Right atrium auricular region (tissue), 2 donors: Measurements from ENCODE around the gene CITED4. TPM values are rescaled to one million over a fixed set of nuclear protein-coding genes. Genes with fewer than 3 reads are reported as not detected.

Experiments
- DNase-seq: peaks from one replicate; pipeline ENCODE4 v3.0.0-alpha.2; 2019; ENCODE audit warnings: low spot score
- H3K27ac ChIP-seq, 2 donors: fragments of 200-600 bp; sonication (generic); 1 replicate in 1 of 2; 2 replicates in 1 of 2; pipeline ENCODE4 v1.5.1; 2016 to 2019
- H3K27me3 ChIP-seq, 2 donors: fragments of 200-600 bp; sonication (generic); one replicate each; pipeline versions ENCODE4 v1.5.1 to v1.6.0; 2017 to 2019
- H3K36me3 ChIP-seq: fragments of 200-600 bp; sonication (generic); one replicate; pipeline ENCODE4 v1.5.1; 2016
- H3K4me1 ChIP-seq, 2 donors: fragments of 200-600 bp; sonication (generic); one replicate each; pipeline versions ENCODE4 v1.5.1 to v1.6.0; 2017 to 2019
- H3K4me3 ChIP-seq, 2 donors: fragments of 200-600 bp; sonication (generic); 1 replicate in 1 of 2; 2 replicates in 1 of 2; pipeline ENCODE4 v1.5.1; 2017 to 2019; ENCODE audit warnings: mild to moderate bottlenecking in 1 of 2, moderate library complexity in 1 of 2
- H3K9me3 ChIP-seq, 2 donors: fragments of 200-600 bp; sonication (generic); one replicate each; pipeline ENCODE4 v1.5.1; 2019
- CTCF ChIP-seq, 2 donors: fragments of 200-600 bp; sonication (generic); IDR thresholded peaks; one replicate each; pipeline ENCODE4 v1.5.1; 2019; ENCODE audit warnings: antibody characterized with exemption in 2 of 2
- total RNA-seq, 2 donors: library from RNA; depleted of rRNA; stranded (reverse); fragments of >200 nt; gene quantifications; one replicate each; pipeline ENCODE4 v1.1.0, GENCODE V29; 2016

CITED4 gene
- total RNA-seq, 2 donors from 2014 or later: 18.8 to 32.7 TPM

- Histone ChIP-seq H3K4me3 (no peak overlapping the region), H3K36me3 (no peaks in the 10 kb centered on the region), H3K4me1 (peaks cover 0 to 9% of the 10 kb centered on the region in 2 donors), H3K27ac (no peak overlapping the region), H3K9me3 (peaks cover 0 to 10% of the 10 kb centered on the region in 2 donors), H3K27me3 (no peaks in the 10 kb centered on the region)
- no peak for DNase-seq
- no peak for TF ChIP-seq CTCF (IDR thresholded peaks at IDR 0.05)
These were observed 6.0 kb upstream of the CITED4 start for GRCh38 chr1:40868051-40868723.

GRCh38 chr1:40861224-40862003, 749 bp downstream of the CITED4 start:
- Histone ChIP-seq H3K27ac (peak overlapping the region; percentile 85 to 91), H3K4me3 (peak overlapping the region; percentile 58 to 81), H3K27me3 (no peaks in the 10 kb centered on the region), H3K36me3 (no peaks in the 10 kb centered on the region), H3K4me1 (peaks cover 0 to 41% of the 10 kb centered on the region in 2 donors), H3K9me3 (no peaks in the 10 kb centered on the region)
- no peak for TF ChIP-seq CTCF (IDR thresholded peaks at IDR 0.05)
- no peak for DNase-seq

DNA sequence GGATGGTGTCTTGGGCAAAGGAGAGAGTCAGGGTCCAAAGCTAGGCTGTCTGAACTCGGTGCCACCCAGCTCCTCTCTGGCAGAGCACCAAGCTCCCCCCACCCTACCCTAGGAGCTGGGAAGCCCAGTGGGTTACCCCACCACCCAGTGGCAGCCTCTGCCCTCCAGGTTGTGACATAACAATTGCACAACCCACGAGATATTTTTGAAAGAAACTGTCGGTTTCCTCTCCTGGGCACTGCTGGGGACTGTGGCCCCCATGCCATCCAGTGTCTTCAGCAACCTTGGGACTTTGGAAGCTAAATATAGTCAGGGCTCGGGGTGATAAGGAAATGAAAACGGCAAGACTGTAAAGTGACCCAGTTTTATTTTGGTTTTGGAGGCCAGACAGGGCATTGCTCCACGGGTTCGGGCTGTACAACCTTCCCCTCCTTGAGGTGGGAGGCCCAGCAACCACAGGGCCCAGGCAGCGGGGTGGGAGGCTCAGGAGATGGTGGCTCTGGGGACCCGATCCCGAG, 1.4 kb downstream of the CITED4 start:
- no peak for TF ChIP-seq CTCF (IDR thresholded peaks at IDR 0.05)
- H3K4me1 ChIP-seq: peaks cover 0 to 41% of the 10 kb centered on the region in 2 donors
- H3K27me3 ChIP-seq: no peaks in the 10 kb centered on the region
- H3K9me3 ChIP-seq: no peaks in the 10 kb centered on the region
- DNase-seq: no peak
- peak overlapping the region; percentile 84 to 91 for H3K27ac ChIP-seq
- H3K36me3 ChIP-seq: no peaks in the 10 kb centered on the region
- peak overlapping the region; percentile 58 to 81 for H3K4me3 ChIP-seq

GRCh38 chr1:40858856-40859416, 3.2 kb downstream of the CITED4 start:
- Histone ChIP-seq H3K4me1 (peaks cover 0 to 40% of the 10 kb centered on the region in 2 donors), H3K4me3 (no peak overlapping the region), H3K27ac (peak overlapping the region; percentile 84 to 91), H3K27me3 (no peaks in the 10 kb centered on the region), H3K36me3 (no peaks in the 10 kb centered on the region), H3K9me3 (no peaks in the 10 kb centered on the region)
- no peak for TF ChIP-seq CTCF (IDR thresholded peaks at IDR 0.05)
- DNase-seq: no peak

DNA sequence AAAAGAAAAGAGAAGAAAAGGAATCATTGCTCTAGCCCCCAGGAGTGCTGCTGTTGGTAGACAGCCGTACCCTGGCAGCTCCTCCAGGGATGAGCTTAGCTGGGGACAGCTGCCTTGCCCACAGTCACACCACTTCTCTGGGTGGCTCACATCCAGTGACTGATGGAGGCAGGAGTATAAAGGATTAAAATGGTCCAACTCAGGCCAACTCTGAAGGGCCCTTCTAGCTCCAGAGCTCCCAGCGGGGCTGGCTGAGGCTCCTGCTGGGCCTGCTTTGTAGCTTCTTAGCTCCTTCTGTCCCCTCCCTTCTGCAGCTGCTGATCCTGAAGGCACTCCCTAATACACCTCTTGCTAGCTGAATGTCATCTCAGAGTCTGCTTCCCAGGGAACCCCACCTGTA, 4.4 kb downstream of the CITED4 start:
- TF ChIP-seq CTCF (IDR thresholded peaks at IDR 0.05): no peak
- no peak overlapping the region for H3K27ac ChIP-seq
- no peak for DNase-seq
- H3K36me3 ChIP-seq: no peaks in the 10 kb centered on the region
- peaks cover 0 to 29% of the 10 kb centered on the region in 2 donors for H3K4me1 ChIP-seq
- no peaks in the 10 kb centered on the region for H3K9me3 ChIP-seq
- H3K4me3 ChIP-seq: no peak overlapping the region
- H3K27me3 ChIP-seq: no peaks in the 10 kb centered on the region
